ENCODE measurements around the gene MAB21L2.

- TF ChIP-seq JUN (IDR thresholded peaks at IDR 0.05): no peak
- no peak for TF ChIP-seq RAD21 (conservative IDR thresholded peaks at IDR 0.05 in 1 of 2, IDR thresholded peaks at IDR 0.05 in 1 of 2)
- TF ChIP-seq CTCF (IDR thresholded peaks at IDR 0.05): no peak
- no peak for TF ChIP-seq KDM1A (IDR thresholded peaks at IDR 0.05; ENCODE audit: low read depth)
These were observed 820 bp upstream of the MAB21L2 start for GRCh38 chr4:150581056-150581605.
